ENCODE data around the gene DUSP16.

DNA sequence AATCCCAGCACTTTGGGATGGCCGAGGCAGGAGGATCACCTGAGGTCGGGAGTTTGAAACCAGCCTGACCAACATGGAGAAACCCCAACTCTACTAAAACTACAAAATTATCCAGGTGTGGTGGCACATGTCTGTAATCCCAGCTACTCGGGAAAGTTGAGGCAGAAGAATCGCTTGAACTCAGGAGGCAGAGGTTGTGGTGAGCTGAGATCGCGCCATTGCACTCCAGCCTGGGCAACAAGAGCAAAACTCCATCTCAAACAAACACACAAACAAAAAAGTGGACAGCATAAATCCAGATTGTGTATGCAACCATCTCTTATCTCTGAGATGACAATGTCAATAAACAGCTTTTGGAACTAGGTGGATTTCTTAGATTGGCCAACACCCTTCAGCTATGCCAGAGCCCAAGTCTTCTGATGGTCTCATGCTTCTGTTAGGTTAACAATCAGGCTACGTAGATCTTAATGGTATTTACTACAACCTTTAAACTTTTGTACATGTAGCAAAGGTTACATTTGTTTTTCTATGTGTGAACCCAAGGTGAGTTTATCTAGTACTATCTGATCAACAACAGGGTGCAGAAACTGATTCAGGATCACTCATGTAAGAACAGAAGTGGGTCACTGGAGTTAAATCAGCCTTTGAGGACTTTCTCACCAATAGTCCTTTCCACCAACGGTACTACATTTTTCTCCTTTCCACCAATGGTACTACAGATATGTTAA is 73.7 kb downstream of the DUSP16 start:
- no peak for TF ChIP-seq POLR2A (IDR thresholded peaks at IDR 0.05)
- TF ChIP-seq, protein P1, sequence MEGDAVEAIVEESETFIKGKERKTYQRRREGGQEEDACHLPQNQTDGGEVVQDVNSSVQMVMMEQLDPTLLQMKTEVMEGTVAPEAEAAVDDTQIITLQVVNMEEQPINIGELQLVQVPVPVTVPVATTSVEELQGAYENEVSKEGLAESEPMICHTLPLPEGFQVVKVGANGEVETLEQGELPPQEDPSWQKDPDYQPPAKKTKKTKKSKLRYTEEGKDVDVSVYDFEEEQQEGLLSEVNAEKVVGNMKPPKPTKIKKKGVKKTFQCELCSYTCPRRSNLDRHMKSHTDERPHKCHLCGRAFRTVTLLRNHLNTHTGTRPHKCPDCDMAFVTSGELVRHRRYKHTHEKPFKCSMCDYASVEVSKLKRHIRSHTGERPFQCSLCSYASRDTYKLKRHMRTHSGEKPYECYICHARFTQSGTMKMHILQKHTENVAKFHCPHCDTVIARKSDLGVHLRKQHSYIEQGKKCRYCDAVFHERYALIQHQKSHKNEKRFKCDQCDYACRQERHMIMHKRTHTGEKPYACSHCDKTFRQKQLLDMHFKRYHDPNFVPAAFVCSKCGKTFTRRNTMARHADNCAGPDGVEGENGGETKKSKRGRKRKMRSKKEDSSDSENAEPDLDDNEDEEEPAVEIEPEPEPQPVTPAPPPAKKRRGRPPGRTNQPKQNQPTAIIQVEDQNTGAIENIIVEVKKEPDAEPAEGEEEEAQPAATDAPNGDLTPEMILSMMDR (IDR thresholded peaks at IDR 0.05) = no peak
